ENCODE data around the gene CLEC2L. TPM values are rescaled to one million over a fixed set of nuclear protein-coding genes. Genes with fewer than 3 reads are reported as not detected.

Gene CLEC2L
- total RNA-seq, 1 experiment from 2014 or later: not detected

- no peaks in the 10 kb centered on the region for H3F3A ChIP-seq (ENCODE audit: insufficient read depth, low read depth)
- H3K4me1 ChIP-seq (replicated peaks; ENCODE audit: insufficient read depth): no peaks in the 10 kb centered on the region
- no peaks in the 10 kb centered on the region for H3K9me3 ChIP-seq (ENCODE audit: insufficient read depth, low read depth)
- H3K27ac ChIP-seq: no peak overlapping the region
- POLR2A ChIA-PET (ENCODE audit: unreplicated experiment): no interaction called here
- no peak overlapping the region for H2AFZ ChIP-seq
- no TSS peak for BruUV-seq (replicated peaks)
- CTCF ChIA-PET: no interaction called here
- no peaks in the 10 kb centered on the region for H3K36me3 ChIP-seq (ENCODE audit: low read depth)
- no peaks in the 10 kb centered on the region for H3K9me2 ChIP-seq (ENCODE audit: insufficient read depth)
- no peaks in the 10 kb centered on the region for H3K27me3 ChIP-seq (ENCODE audit: insufficient read depth, low read depth)
- H3K79me2 ChIP-seq (ENCODE audit: low read depth): no peaks in the 10 kb centered on the region
- DNase-seq: no peak
- H3K4me2 ChIP-seq: no peak overlapping the region
- no peak overlapping the region for H3K4me3 ChIP-seq
- TF ChIP-seq CTCF (conservative IDR thresholded peaks at IDR 0.05): no peak
- intact Hi-C loops (cut with micrococcal nuclease; ENCODE audit: unreplicated experiment): no loop called here
- H4K20me1 ChIP-seq (ENCODE audit: insufficient read depth): no peaks in the 10 kb centered on the region
Observed at GRCh38 chr7:139591550-139592195, 68.2 kb downstream of the CLEC2L start.

- CTCF ChIA-PET: no interaction called here
- Histone ChIP-seq H3K27me3 (ENCODE audit: insufficient read depth, low read depth) (no peaks in the 10 kb centered on the region), H3K9me2 (ENCODE audit: insufficient read depth) (no peaks in the 10 kb centered on the region), H3F3A (ENCODE audit: insufficient read depth, low read depth) (no peaks in the 10 kb centered on the region), H4K20me1 (ENCODE audit: insufficient read depth) (no peaks in the 10 kb centered on the region), H2AFZ (no peak overlapping the region), H3K9me3 (ENCODE audit: insufficient read depth, low read depth) (no peaks in the 10 kb centered on the region), H3K4me3 (no peak overlapping the region), H3K79me2 (ENCODE audit: low read depth) (no peaks in the 10 kb centered on the region), H3K4me2 (no peak overlapping the region), H3K27ac (no peak overlapping the region), H3K4me1 (replicated peaks; ENCODE audit: insufficient read depth) (no peaks in the 10 kb centered on the region), H3K36me3 (ENCODE audit: low read depth) (no peaks in the 10 kb centered on the region)
- TF ChIP-seq CTCF (conservative IDR thresholded peaks at IDR 0.05): no peak
- no peak for TF ChIP-seq EZH2 (IDR thresholded peaks at IDR 0.05; ENCODE audit: low read depth)
- DNase-seq: no peak
- no TSS peak for BruUV-seq (replicated peaks)
- POLR2A ChIA-PET (ENCODE audit: unreplicated experiment): no interaction called here
- intact Hi-C loops (cut with micrococcal nuclease; ENCODE audit: unreplicated experiment): no loop called here
Observed at GRCh38 chr7:139592801-139593461, 69.4 kb downstream of the CLEC2L start.

GRCh38 chr7:139594090-139594489, 70.6 kb downstream of the CLEC2L start:
- DNase-seq: no peak

More at GRCh38 chr7:139594090-139594489, 70.6 kb downstream of the CLEC2L start:
- H3K27me3 ChIP-seq (ENCODE audit: insufficient read depth, low read depth): no peaks in the 10 kb centered on the region
- H3K4me1 ChIP-seq (replicated peaks; ENCODE audit: insufficient read depth): peaks cover 11% of the 10 kb centered on the region
- POLR2A ChIA-PET (ENCODE audit: unreplicated experiment): no interaction called here
- no peaks in the 10 kb centered on the region for H3K9me2 ChIP-seq (ENCODE audit: insufficient read depth)
- no peak overlapping the region for H3K4me2 ChIP-seq
- intact Hi-C loops (cut with micrococcal nuclease; ENCODE audit: unreplicated experiment): no loop called here
- H3K27ac ChIP-seq: no peak overlapping the region
- H3K36me3 ChIP-seq (ENCODE audit: low read depth): 0 out of 2 replicates have a peak, but pooled peaks cover 4% of the 10 kb centered on the region
- H3K4me3 ChIP-seq: no peak overlapping the region
- no peaks in the 10 kb centered on the region for H3K9me3 ChIP-seq (ENCODE audit: insufficient read depth, low read depth)
- no peak for TF ChIP-seq CTCF (conservative IDR thresholded peaks at IDR 0.05)
- no peak for TF ChIP-seq EZH2 (IDR thresholded peaks at IDR 0.05; ENCODE audit: low read depth)
- no TSS peak for BruUV-seq (replicated peaks)
- no peaks in the 10 kb centered on the region; the same call in 1 of the 2 replicates for H4K20me1 ChIP-seq (ENCODE audit: insufficient read depth)
- no peak overlapping the region for H2AFZ ChIP-seq
- CTCF ChIA-PET: no interaction called here
- H3K79me2 ChIP-seq (ENCODE audit: low read depth): no peaks in the 10 kb centered on the region
- 0 out of 2 replicates have a peak, but pooled peaks cover 2% of the 10 kb centered on the region for H3F3A ChIP-seq (ENCODE audit: insufficient read depth, low read depth)

Other genes with a start within 250 kb of the CLEC2L start
- gene FMC1, start 182.3 kb upstream of the CLEC2L start, total RNA-seq (2021): 12.5 and 15.1 TPM in 2 replicates
- gene LUC7L2, start 163.8 kb upstream of the CLEC2L start, total RNA-seq (2021): 111 and 149 TPM in 2 replicates
- gene KLRG2, start 40.0 kb upstream of the CLEC2L start, total RNA-seq (2021): 0.37 and 0.48 TPM in 2 replicates

Data from PC-9 (cell line).